GM18909 (cell line): ENCODE measurements around the gene NAALADL2.
"Not testable (repeated sequence)": the region's sequence is repeated elsewhere in the genome, so short reads cannot be mapped to it uniquely, and the experiment has no call there.

Experiments
- ATAC-seq: cut with Tn5 transposase; IDR thresholded peaks from one replicate; pipeline ENCODE4 v1.9.1; 2021; ENCODE audit warnings: mild to moderate bottlenecking; ENCODE audit not compliant: unreplicated experiment, poor library complexity

The NAALADL2 gene

DNA sequence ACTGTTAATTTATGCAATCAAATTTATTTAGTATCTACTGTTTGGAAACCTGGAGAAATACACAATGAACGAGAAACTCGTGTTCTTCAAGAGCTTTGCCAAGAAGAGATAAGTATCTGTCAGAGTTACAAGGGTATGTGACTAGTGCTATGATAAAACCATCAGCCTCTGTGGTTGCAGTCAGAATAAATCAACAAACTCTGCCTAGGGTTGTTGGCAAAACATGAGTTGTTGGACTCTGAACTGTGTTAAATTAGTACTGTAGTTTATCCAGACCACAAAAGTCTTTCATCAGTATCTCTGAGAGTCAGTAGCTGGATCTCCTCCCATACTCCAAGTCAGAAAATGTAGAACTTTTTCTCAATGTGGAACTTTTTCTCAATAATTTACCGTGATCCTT, 918.4 kb downstream of the NAALADL2 start:
- no peak for ATAC-seq

DNA sequence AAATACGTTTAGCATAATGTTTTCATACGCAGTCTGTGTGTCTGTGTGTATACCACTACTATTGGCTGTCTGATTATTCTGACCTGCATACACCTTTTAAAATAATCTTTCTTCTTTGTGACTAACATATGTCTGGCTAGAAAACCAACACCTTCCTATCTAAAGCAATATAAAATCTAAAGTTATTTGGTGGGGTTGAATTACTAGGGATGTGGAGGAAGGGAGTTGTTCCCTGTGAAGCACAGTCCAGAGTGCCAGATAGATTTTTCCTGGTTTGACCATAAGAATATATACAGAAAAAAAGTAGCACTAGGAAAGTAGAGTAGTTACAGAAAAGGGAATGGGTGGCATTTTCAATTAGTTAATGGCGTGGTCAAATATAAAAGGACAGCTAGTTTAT, 918.8 kb downstream of the NAALADL2 start:
- no peak for ATAC-seq

DNA sequence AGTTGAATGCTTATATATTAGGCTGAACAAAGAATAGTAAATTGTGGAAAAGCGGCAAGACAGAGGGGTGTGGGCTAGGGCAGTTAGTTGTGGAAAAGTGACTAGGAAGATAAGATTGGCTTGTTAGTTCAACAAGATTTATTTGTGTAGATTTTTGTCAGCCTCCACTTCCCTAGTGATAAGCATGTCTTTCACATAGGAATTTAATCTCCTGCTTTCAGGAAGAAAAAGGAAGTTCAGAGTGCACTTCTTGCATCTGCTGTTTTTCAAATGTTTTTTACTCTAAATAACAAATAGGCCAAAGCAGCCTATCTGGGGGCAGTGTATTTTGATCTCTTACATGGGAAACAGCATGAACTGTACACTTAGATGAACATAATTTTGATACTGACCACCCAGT, 919.9 kb downstream of the NAALADL2 start:
- no peak for ATAC-seq

DNA sequence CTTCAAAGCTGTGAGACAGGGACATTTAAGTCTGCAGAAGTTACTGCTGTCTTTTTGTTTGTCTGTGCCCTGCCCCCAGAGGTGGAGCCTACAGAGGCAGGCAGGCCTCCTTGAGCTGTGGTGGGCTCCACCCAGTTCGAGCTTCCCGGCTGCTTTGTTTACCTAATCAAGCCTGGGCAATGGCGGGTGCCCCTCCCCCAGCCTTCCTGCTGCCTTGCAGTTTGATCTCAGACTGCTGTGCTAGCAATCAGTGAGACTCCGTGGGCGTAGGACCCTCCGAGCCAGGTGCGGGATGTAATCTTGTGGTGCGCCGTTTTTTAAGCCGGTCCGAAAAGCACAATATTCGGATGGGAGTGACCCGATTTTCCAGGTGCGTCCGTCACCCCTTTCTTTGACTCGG, 928.0 kb downstream of the NAALADL2 start:
- not testable (repeated sequence) for ATAC-seq

DNA sequence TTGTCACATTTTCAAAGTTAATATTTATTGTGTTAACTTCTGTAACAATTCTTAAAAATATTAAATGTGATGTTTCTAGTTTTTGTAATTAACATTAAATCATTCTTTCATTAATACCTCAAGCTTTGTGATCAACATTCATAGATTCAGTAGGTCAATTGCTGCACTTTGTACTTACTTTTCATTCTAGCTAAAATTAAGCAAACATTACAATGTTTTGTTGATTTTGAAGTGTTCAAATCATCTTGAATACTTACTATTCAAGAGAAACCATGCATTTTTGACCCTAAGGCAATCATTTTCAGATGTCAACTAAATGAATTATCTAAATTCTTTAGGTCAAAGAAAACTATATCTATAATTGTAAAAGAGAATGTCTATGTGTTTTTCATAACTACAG, 933.1 kb downstream of the NAALADL2 start:
- no peak for ATAC-seq

DNA sequence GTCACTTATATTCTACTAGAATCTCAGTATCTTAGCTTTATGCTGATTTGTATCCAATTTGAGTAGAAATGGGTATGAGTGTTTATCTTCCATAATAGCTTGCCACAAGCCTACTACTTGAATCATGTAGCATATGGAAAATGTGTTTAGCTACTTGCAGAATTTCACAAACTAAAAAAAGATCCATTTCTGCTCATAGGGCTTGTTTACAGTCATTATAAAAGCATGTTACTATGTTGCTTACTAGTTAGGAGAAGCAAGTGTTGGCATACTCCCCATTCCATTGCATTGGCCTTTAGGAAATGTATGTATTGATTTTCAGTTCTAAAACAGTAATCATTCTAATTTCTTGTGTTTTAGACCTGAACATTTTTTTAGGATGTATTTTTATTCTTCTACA, 939.2 kb downstream of the NAALADL2 start:
- ATAC-seq, result no peak

DNA sequence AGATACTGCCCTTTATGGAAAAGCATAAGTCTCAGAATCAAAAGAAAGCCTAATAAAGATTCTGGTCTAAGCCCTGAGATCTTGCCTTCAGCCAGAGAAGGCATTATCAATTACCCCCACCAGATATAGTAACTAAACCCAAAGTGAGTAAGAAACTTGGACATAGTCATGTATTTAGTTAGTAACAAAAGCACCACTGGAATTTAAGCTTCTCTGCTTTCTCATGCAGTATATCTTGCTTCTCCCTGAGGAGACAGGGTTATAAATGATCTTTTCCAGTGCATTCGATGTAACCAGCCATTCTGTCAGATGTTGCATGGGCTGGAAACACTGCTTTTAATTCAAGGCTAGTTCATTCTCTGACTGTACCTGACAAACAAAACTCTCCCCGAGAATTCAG, 946.7 kb downstream of the NAALADL2 start:
- no peak for ATAC-seq

DNA sequence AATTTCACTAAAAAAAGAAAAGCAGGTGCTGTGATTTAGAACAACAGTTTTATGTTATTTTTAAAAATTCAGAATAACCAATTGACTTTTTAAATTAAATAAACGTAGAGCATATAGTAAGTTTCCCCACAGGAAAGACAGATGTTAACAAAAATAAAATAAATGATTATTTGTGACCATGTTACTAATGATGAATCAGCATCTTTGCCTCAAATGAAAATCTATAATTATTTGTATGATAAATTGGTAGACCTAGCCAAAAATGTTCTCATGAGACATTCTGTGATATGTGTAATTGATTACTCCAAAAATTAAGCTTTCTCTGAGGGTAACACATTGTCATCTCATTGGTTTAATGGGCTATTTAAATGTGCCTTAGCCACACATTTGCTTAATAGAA, 948.0 kb downstream of the NAALADL2 start:
- no peak for ATAC-seq

DNA sequence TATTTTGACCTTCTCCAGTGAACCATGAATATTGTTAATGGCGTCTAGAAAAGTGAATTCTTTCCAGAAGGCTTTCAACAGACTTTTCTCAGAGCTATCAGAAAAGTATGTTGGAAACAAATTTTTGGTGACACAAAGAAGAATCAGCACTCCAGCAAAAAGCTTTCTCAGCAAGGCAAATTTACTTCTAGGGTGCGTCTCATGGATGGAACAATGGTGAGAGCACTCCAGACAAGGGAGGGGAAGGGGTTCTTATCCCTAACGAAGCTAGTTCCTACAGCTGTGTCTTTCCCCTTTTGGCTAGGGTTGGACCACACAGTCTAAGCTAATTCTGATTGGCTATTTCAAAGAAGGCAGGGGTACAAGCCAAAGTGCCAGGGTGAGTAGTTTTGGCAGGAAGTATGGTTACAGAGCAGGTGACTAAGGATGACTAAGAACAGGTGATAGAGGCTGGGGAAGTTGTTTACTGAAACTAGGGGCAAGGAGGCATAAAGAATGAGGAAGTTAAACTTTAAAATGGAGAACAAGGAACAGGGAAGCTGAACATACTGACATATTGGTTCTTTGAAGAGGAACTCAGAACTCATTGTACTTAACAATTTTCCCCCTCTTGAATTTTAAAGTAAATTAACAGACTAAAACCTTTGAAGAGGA, 959.8 kb downstream of the NAALADL2 start:
- no peak for ATAC-seq

DNA sequence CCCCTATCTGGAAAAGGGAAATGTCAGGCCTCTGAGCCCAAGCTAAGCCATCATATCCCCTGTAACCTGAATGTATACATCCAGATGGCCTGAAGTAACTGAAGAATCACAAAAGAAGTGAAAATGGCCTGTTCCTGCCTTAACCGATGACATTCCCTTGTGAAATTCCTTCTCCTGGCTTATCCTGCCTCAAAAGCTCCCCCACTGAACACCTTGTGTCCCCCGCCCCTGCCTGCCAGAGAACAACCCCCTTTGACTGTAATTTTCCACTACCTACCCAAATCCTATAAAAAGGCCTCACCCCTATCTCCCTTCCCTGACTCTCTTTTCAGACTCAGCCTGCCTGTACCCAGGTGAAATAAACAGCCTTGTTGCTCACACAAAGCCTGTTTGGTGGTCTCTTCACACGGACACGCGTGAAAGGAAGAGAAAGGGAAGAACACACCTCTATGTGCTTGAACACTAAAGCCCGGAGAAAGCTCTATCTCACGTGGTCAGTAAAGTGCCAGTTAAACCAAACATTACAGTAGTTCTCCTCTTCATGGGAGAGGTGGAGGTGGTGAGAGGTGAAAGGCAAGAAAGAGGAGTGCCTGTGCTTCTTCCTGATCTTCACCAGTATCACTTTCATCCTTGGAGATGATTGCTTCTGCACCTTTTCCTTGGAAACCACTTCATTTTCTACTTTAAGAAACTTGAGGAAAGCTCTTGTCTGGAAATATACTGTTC, 963.8 kb downstream of the NAALADL2 start:
- ATAC-seq, result not testable (repeated sequence)

DNA sequence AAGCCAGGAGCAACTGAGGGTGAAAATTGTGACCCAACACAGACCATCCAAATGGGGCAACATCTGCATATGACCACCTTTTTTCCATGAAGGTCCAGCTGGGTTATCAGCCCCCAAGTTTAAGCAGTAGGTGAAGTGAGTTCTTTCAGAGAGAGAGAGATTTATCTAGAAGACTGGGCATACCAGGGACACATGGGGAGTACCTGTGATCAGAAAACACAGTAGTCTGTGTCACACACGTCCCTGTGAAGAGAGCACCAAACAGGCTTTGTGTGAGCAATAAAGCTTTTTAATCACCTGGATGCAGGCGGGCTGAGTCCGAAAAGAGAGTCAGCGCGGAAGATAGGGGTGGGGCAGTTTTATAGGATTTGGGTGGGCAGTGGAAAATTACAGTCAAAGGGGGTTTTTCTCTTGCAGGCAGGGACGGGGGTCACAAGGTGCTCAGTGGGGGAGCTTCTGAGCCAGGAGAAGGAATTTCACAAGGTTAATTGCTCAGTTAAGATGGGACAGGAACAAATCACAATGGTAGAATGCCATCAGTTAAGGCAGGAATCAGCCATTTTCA, 966.0 kb downstream of the NAALADL2 start:
- not testable (repeated sequence) for ATAC-seq

DNA sequence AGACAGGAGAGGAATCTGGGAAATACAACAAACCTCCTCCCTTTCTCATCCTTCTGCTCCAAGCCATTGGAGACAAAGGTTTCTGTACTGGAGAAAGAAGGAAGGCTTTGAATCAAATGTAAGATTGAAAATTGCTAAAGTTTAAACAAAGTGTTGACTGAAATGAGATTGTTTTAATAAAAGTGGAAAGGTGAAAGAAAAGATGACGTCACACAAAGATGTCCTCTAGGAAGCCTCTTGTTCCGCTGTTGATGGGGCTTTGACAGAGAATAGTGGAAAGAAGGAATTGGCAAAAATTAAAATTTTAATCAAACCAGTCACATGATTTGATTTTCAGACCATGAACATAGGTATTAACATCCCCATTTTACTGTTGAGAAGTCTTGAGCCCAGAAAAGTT, 967.6 kb downstream of the NAALADL2 start:
- ATAC-seq, result no peak

DNA sequence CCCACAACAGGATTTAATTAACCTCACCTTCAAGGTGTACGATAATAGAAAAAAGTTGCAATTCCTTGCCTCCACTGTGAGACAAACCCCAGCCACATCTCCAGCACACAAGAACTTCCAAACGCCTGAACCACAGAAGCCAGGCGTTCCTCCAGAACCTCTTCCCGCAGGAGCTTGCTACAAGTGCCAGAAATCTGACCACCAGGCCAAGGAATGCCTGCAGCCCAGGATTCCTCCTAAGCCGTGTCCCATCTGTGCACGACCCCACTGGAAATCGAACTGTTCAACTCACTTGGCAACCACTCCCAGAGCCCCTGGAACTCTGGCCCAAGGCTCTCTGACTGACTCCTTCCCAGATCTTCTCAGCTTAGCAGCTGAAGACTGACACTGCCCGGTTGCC, 970.7 kb downstream of the NAALADL2 start:
- ATAC-seq, result not testable (repeated sequence)

DNA sequence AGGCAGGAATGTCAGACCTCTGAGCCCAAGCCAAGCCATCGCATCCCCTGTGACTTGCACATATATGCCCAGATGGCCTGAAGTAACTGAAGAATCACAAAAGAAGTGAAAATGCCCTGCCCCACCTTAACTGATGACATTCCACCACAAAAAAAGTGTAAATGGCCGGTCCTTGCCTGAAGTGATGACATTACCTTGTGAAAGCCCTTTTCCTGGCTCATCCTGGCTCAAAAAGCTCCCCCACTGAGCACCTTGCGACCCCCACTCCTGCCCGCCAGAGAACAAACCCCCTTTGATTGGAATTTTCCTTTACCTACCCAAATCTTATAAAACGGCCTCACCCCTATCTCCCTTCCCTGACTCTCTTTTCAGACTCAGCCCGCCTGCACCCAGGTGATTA, 976.6 kb downstream of the NAALADL2 start:
- not testable (repeated sequence) for ATAC-seq

DNA sequence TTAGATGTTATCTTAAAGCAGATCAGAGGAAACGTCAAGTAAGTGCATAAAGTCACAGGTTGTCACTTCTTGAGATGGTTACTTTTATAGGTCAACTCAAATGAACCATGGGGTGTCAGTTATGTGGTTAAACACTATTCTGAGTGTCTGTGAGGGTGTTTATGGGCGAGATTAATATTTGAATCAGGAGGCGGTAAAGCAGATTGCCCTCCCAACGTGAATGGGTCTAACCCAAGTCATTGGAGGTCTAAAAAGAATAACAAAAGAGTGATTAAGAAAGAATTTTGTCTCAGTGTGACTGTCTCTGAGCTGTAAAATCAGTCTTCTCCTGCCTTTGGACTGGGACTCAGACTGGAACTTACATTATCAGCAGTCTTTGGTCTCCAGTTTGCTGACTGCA, 977.5 kb downstream of the NAALADL2 start:
- ATAC-seq, result no peak

DNA sequence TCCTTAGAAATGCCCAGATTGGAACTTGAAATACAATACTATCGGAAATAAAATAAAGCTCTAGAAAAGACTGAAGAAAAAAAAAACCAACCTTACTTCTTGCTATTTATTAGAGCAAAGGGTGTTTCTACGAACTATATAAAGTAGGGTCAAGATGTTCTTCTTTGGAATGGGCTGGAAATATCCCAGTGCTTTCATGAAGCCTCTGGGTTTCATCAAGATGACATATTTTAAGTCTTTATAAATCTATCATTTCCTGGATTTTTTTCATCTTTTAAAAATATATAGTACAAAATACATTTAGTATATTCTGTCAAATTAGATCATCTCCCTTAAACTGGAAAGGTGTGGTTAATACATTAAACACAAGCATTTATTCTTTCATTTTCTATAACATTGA, 978.8 kb downstream of the NAALADL2 start:
- no peak for ATAC-seq

DNA sequence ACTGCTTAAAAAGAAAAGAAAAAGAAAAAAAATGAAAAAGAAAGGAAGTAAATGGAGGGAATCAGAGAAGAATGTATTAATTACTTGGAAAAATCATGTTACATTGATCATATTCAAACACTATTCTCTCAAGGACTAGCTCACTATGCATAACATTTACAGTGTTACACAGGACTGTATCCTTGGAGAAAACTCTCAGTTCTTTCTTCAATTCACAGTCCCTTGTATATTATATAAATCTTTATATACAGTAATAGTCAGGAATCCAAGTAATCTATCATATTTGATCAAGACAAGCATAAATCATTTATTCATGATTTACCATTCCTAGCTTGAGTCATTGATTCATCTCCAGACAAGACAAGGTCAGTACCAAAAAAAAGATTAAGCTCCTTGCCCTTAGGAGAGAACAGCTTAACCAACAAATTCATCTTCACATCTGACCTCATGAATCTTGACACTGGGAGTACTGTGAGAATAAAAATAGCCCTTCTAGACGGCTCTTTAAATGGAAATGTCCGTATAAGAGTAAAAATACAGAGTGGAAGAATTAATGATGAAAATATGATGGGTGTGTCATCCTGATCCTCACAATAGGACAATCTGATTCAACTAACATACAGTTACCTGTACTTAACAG, 980.4 kb downstream of the NAALADL2 start:
- ATAC-seq, result no peak

DNA sequence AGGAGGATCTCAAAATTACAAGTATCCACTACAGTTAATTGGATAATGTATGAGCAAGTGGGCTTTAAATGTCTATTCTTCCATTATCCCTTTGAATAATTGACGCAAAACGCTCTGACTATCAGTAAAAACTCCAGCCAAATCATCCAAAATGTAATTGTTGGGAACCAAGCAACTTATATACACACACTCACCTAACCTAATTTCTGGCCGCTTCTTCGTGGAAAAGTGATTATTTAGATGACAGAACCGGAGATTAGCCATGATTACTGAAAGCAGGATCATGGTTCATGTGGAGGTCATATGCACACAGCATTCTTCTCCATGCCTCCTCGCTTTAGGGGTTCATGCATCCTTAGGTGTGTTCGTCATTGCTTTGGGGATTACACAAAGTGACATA, 992.4 kb downstream of the NAALADL2 start:
- ATAC-seq, result no peak

DNA sequence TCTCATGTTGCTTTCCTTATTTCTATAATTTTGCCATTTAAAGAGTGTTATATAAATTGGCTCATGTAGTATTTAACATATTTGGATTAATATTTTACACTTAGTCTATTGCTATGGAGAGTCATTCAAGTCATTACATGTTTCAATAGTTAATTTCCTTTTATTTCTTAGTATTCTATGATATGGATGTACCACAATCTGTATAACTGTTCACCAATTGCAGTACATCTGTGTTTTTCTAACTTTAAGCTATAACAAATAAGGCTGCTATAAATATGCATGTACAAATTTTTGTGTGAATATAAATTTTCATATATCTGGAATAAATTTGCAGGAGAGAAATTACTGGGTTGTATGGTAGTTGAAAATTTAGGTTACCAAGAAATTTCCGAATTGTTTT, 993.4 kb downstream of the NAALADL2 start:
- ATAC-seq, result no peak

DNA sequence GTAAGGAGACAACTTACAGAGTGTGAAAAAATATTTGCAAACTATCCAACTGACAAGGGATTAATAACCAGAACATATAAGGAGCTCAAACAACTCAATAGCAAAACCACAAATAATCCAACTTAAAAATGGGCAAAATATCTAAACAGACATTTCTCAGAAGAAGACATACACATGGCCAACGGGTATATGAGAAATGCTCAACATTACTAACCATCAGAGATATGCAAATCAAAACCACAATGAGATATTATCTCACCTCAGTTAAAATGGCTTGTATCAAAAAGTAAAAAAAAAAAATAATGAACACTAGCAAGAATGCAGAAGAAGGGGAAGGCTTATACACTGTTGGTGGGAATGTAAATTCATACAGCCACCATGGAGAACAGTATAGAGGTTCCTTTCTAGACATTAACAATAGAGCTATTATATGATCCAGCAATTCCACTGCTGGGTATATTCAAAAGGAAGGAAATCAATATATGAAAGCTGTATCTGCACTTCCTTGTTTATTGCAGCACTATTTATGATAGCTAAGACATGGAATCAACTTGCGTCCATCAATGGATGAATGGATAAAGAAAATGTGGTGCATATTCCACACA, 998.6 kb downstream of the NAALADL2 start:
- no peak for ATAC-seq
